GM12878 (cell line): ENCODE results near the gene NSUN7.

Experiments
- EZH2 ChIP-seq: IDR thresholded peaks from 2 replicates; pipeline ENCODE4 v1.6.1; 2012; ENCODE audit warnings: low read depth, mild to moderate bottlenecking, control low read depth, inconsistent platforms, low read length, borderline replicate concordance; ENCODE audit not compliant: control insufficient read depth
- SMAD5 ChIP-seq: IDR thresholded peaks from 2 replicates; pipeline ENCODE4 v1.6.1; 2016; ENCODE audit warnings: antibody characterized with exemption, low read depth
- YY1 ChIP-seq: IDR thresholded peaks from 2 replicates; pipeline ENCODE4 v1.6.1; 2011; ENCODE audit warnings: low read depth, mild to moderate bottlenecking, low read length
- TF ChIP-seq, protein P1 (sequence below), 3 experiments: IDR thresholded peaks in 2 of 3; conservative IDR thresholded peaks in 1 of 3; 2 replicates each; pipeline ENCODE4 v1.5.1; 2011; ENCODE audit warnings: low read depth in 3 of 3, low read length in 3 of 3, mild to moderate bottlenecking in 3 of 3, control low read depth in 2 of 3, moderate library complexity in 2 of 3, inconsistent platforms in 1 of 3, mixed read lengths in 1 of 3; ENCODE audit not compliant: control insufficient read depth in 2 of 3, insufficient read depth in 1 of 3; ENCODE audit errors: extremely low read depth in 1 of 3
- TF ChIP-seq, protein P2 (sequence below): IDR thresholded peaks from 2 replicates; pipeline ENCODE4 v1.6.1; 2012; ENCODE audit warnings: low read depth, low read length, improper control_type of control experiment

GRCh38 chr4:40831146-40831907, 81.6 kb downstream of the NSUN7 start:
- TF ChIP-seq, protein P1, sequence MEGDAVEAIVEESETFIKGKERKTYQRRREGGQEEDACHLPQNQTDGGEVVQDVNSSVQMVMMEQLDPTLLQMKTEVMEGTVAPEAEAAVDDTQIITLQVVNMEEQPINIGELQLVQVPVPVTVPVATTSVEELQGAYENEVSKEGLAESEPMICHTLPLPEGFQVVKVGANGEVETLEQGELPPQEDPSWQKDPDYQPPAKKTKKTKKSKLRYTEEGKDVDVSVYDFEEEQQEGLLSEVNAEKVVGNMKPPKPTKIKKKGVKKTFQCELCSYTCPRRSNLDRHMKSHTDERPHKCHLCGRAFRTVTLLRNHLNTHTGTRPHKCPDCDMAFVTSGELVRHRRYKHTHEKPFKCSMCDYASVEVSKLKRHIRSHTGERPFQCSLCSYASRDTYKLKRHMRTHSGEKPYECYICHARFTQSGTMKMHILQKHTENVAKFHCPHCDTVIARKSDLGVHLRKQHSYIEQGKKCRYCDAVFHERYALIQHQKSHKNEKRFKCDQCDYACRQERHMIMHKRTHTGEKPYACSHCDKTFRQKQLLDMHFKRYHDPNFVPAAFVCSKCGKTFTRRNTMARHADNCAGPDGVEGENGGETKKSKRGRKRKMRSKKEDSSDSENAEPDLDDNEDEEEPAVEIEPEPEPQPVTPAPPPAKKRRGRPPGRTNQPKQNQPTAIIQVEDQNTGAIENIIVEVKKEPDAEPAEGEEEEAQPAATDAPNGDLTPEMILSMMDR (IDR thresholded peaks at IDR 0.05 in 2 of 3, conservative IDR thresholded peaks at IDR 0.05 in 1 of 3; ENCODE audit: control insufficient read depth in 2 of 3, extremely low read depth in 1 of 3, insufficient read depth in 1 of 3, low read depth in 3 of 3, low read length in 3 of 3), result no peak
- TF ChIP-seq, protein P2, sequence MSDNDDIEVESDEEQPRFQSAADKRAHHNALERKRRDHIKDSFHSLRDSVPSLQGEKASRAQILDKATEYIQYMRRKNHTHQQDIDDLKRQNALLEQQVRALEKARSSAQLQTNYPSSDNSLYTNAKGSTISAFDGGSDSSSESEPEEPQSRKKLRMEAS, result no peak
- TF ChIP-seq YY1 (no peak), SMAD5 (no peak), EZH2 (no peak)
